Liver (tissue), 9 donors: ENCODE data around the gene REXO5. TPM values are rescaled to one million over a fixed set of nuclear protein-coding genes. Genes with fewer than 3 reads are reported as not detected.
"Not testable (repeated sequence)": the region's sequence is repeated elsewhere in the genome, so short reads cannot be mapped to it uniquely, and the experiment has no call there.

Experiments used
- DNase-seq: peaks from one replicate; pipeline ENCODE4 v3.0.0-alpha.2; 2017; ENCODE audit warnings: low spot score
- H3K27ac ChIP-seq, 2 donors: one replicate each; pipeline ENCODE4 v1.7.0; 2013; ENCODE audit warnings: inconsistent platforms in 2 of 2, low read length in 2 of 2, control low read depth in 1 of 2, low read depth in 1 of 2, mild to moderate bottlenecking in 1 of 2
- H3K27me3 ChIP-seq, 4 donors: one replicate each; pipeline versions ENCODE4 v1.6.1 to v1.7.0; 2013; ENCODE audit warnings: low read length in 3 of 4, inconsistent platforms in 1 of 4, mild to moderate bottlenecking in 1 of 4, moderate library complexity in 1 of 4; ENCODE audit not compliant: control insufficient read depth in 4 of 4, insufficient read depth in 4 of 4
- H3K36me3 ChIP-seq, 4 donors: one replicate each; pipeline versions ENCODE4 v1.6.1 to v1.7.0; 2013; ENCODE audit warnings: low read length in 3 of 4, mild to moderate bottlenecking in 3 of 4, low read depth in 1 of 4, moderate library complexity in 1 of 4; ENCODE audit not compliant: control insufficient read depth in 4 of 4, insufficient read depth in 3 of 4
- H3K4me1 ChIP-seq, 4 donors: one replicate each; pipeline versions ENCODE4 v1.6.1 to v1.7.0; 2013; ENCODE audit warnings: low read length in 3 of 4, mild to moderate bottlenecking in 3 of 4, moderate library complexity in 1 of 4; ENCODE audit not compliant: control insufficient read depth in 4 of 4, insufficient read depth in 4 of 4
- H3K4me3 ChIP-seq, 3 donors: one replicate each; pipeline versions ENCODE4 v1.6.1 to v1.7.0; 2013; ENCODE audit warnings: low read length in 3 of 3, control low read depth in 1 of 3, low read depth in 1 of 3, mild to moderate bottlenecking in 1 of 3
- H3K9ac ChIP-seq, 2 donors: one replicate each; pipeline ENCODE4 v1.7.0; 2013; ENCODE audit warnings: low read length in 2 of 2, mild to moderate bottlenecking in 2 of 2, moderate library complexity in 2 of 2, control low read depth in 1 of 2, low read depth in 1 of 2
- H3K9me3 ChIP-seq, 4 donors: one replicate each; pipeline versions ENCODE4 v1.6.1 to v1.7.0; 2013; ENCODE audit warnings: low read length in 3 of 4; ENCODE audit not compliant: control insufficient read depth in 4 of 4
- ATF3 ChIP-seq: IDR thresholded peaks from 2 replicates; pipeline ENCODE4 v1.6.1; 2016; ENCODE audit warnings: antibody characterized with exemption
- CTCF ChIP-seq: fragments of 150-350 bp; IDR thresholded peaks from 2 replicates; pipeline ENCODE4 v1.5.1; 2017; ENCODE audit warnings: improper control_type of control experiment, low read depth, low read length; ENCODE audit not compliant: missing input control
- EGR1 ChIP-seq, 2 donors: IDR thresholded peaks; 2 replicates each; pipeline ENCODE4 v1.6.1; 2016 to 2018; ENCODE audit warnings: antibody characterized with exemption in 2 of 2, low read depth in 2 of 2
- FOXA1 ChIP-seq: IDR thresholded peaks from 2 replicates; pipeline ENCODE4 v1.6.1; 2016; ENCODE audit warnings: antibody characterized with exemption
- FOXA2 ChIP-seq: IDR thresholded peaks from 2 replicates; pipeline ENCODE4 v1.6.1; 2016; ENCODE audit warnings: antibody characterized with exemption
- GABPA ChIP-seq, 2 donors: IDR thresholded peaks in 1 of 2; conservative IDR thresholded peaks in 1 of 2; 2 replicates each; pipeline ENCODE4 v1.6.1; 2016; ENCODE audit warnings: antibody characterized with exemption in 2 of 2, mild to moderate bottlenecking in 1 of 2, moderate library complexity in 1 of 2
- HNF4A ChIP-seq, 2 donors: conservative IDR thresholded peaks; 2 replicates each; pipeline ENCODE4 v1.6.1; 2016; ENCODE audit warnings: antibody characterized with exemption in 2 of 2, mild to moderate bottlenecking in 2 of 2
- HNF4G ChIP-seq: IDR thresholded peaks from 2 replicates; pipeline ENCODE4 v1.6.1; 2016; ENCODE audit warnings: antibody characterized with exemption
- JUND ChIP-seq, 2 donors: IDR thresholded peaks; 2 replicates each; pipeline ENCODE4 v1.6.1; 2016; ENCODE audit warnings: antibody characterized with exemption in 2 of 2
- MAX ChIP-seq: IDR thresholded peaks from 2 replicates; pipeline ENCODE4 v1.6.1; 2016; ENCODE audit warnings: antibody characterized with exemption
- NR2F2 ChIP-seq: IDR thresholded peaks from 2 replicates; pipeline ENCODE4 v1.6.1; 2016; ENCODE audit warnings: antibody characterized with exemption
- RXRA ChIP-seq, 2 donors: IDR thresholded peaks; 2 replicates each; pipeline ENCODE4 v1.6.1; 2017 to 2018; ENCODE audit warnings: antibody characterized with exemption in 2 of 2, mild to moderate bottlenecking in 1 of 2
- SP1 ChIP-seq: IDR thresholded peaks from 2 replicates; pipeline ENCODE4 v1.6.1; 2018; ENCODE audit warnings: antibody characterized with exemption, mild to moderate bottlenecking
- TAF1 ChIP-seq: conservative IDR thresholded peaks from 2 replicates; pipeline ENCODE4 v1.6.1; 2016; ENCODE audit warnings: antibody characterized with exemption, mild to moderate bottlenecking
- YY1 ChIP-seq: IDR thresholded peaks from 2 replicates; pipeline ENCODE4 v1.6.1; 2016; ENCODE audit warnings: antibody characterized with exemption, mild to moderate bottlenecking
- ZBTB33 ChIP-seq: IDR thresholded peaks from 2 replicates; pipeline ENCODE4 v1.6.1; 2016; ENCODE audit warnings: antibody characterized with exemption
- WGBS: extraction: QIAGEN DNeasy Blood & Tissue Kit; methylation state at CpG from one replicate; pipeline ENCODE4 v1.1.7; 2013; 5-methylcytosine and 5-hydroxymethylcytosine counted together
- polyA plus RNA-seq, 2 donors: library from polyadenylated mRNA; stranded (reverse) in 1 of 2; unstranded in 1 of 2; fragments of 200-250 nt in 1 of 2; fragments of >200 nt in 1 of 2; fragmentation: Nextera tagmentation in 1 of 2; extraction: Ambion mirVana in 1 of 2; gene quantifications; one replicate each; pipeline versions ENCODE4 v1.2.1 to v1.2.3, GENCODE V29; 2013 to 2015
- total RNA-seq, 2 donors: library from RNA; depleted of rRNA; stranded (reverse); fragments of >200 nt; gene quantifications; one replicate each; pipeline ENCODE4 v1.2.3, GENCODE V29; 2014
- donor health status: healthy.
- donor health status: healthy.
- donor health status: healthy.
- donor health status: healthy.
- donor health status: healthy.

The REXO5 gene
- total and polyA plus RNA-seq, 4 donors, result 0.83 to 10.6 (median 1.8) TPM

- Histone ChIP-seq H3K36me3 (peaks cover 2 to 28% (median 16%) of the 10 kb centered on the region in 4 donors), H3K4me3 (no peak overlapping the region), H3K27ac (no peak overlapping the region), H3K9me3 (no peaks in the 10 kb centered on the region), H3K9ac (no peak overlapping the region), H3K4me1 (peaks cover 6 to 16% (median 10%) of the 10 kb centered on the region in 4 donors), H3K27me3 (no peaks in the 10 kb centered on the region)
- TF ChIP-seq HNF4A (conservative IDR thresholded peaks at IDR 0.05), result no peak
- no peak for TF ChIP-seq EGR1 (IDR thresholded peaks at IDR 0.05; ENCODE audit: low read depth in 2 of 2)
- no peak for TF ChIP-seq SP1
- no peak for TF ChIP-seq FOXA2
- no peak for TF ChIP-seq ZBTB33
- no peak for TF ChIP-seq MAX
- TF ChIP-seq JUND (IDR thresholded peaks at IDR 0.05), result no peak
- no peak for TF ChIP-seq FOXA1
- TF ChIP-seq HNF4G, result no peak
- TF ChIP-seq GABPA (IDR thresholded peaks at IDR 0.05 in 1 of 2, conservative IDR thresholded peaks at IDR 0.05 in 1 of 2), result no peak
- no peak for TF ChIP-seq ATF3
- no peak for TF ChIP-seq CTCF
- no peak for TF ChIP-seq TAF1
- no peak for TF ChIP-seq RXRA (IDR thresholded peaks at IDR 0.05)
- no peak for TF ChIP-seq NR2F2
- TF ChIP-seq YY1, result no peak
- DNase-seq, result no peak
- WGBS, result 96% methylated on average over 21 of the region's 21 CpGs
Measured at GRCh38 chr16:20862162-20862960, 56.0 kb downstream of the REXO5 start.

GRCh38 chr16:20864376-20864775 is 58.0 kb downstream of the REXO5 start:
- H3K9ac ChIP-seq, H3K4me3 ChIP-seq, H3K27me3 ChIP-seq, DNase-seq, H3K9me3 ChIP-seq, H3K27ac ChIP-seq: not testable (repeated sequence)
- Histone ChIP-seq H3K4me1 (peaks cover 6 to 36% (median 29%) of the 10 kb centered on the region in 4 donors), H3K36me3 (peaks cover 2 to 24% (median 16%) of the 10 kb centered on the region in 4 donors)
- WGBS, result 92% methylated on average over 6 of the region's 6 CpGs
